Heart left ventricle (tissue), 16 donors: Measurements from ENCODE around the gene ZNF391. TPM values are rescaled to one million over a fixed set of nuclear protein-coding genes. Genes with fewer than 3 reads are reported as not detected.
"Not testable (repeated sequence)": the region's sequence is repeated elsewhere in the genome, so short reads cannot be mapped to it uniquely, and the experiment has no call there.

Source experiments
- ATAC-seq, 4 donors: fragments of 200-7000 bp; cut with Tn5 transposase; one replicate each; pipeline ENCODE4 v1.9.1; 2020 to 2022; ENCODE audit warnings: moderate library complexity in 4 of 4, mild to moderate bottlenecking in 3 of 4, moderate number of reproducible peaks in 1 of 4
- DNase-seq, 5 donors: peaks; one replicate each; pipeline ENCODE4 v3.0.0-alpha.2; 2020
- H3K27ac ChIP-seq, 12 donors: fragments of 200-600 bp; sonication (generic) in 4 of 12; one replicate each; pipeline versions ENCODE4 v1.5.0 to v1.8.0; 2016 to 2022; ENCODE audit warnings: mild to moderate bottlenecking in 2 of 12
- H3K27me3 ChIP-seq, 9 donors: fragments of 200-600 bp; sonication (generic) in 2 of 9; one replicate each; pipeline versions ENCODE4 v1.5.1 to v1.8.0; 2016 to 2022; ENCODE audit warnings: mild to moderate bottlenecking in 3 of 9
- H3K36me3 ChIP-seq, 9 donors: fragments of 200-600 bp; sonication (generic) in 2 of 9; one replicate each; pipeline versions ENCODE4 v1.5.0 to v1.8.0; 2018 to 2022; ENCODE audit warnings: mild to moderate bottlenecking in 2 of 9
- H3K4me1 ChIP-seq, 12 donors: fragments of 200-600 bp; sonication (generic) in 4 of 12; one replicate each; pipeline versions ENCODE4 v1.5.0 to v1.8.0; 2016 to 2022; ENCODE audit warnings: mild to moderate bottlenecking in 3 of 12
- H3K4me3 ChIP-seq, 12 donors: fragments of 200-600 bp; sonication (generic) in 4 of 12; one replicate each; pipeline versions ENCODE4 v1.5.0 to v1.8.0; 2017 to 2022; ENCODE audit warnings: mild to moderate bottlenecking in 9 of 12, moderate library complexity in 4 of 12
- H3K9me3 ChIP-seq, 12 donors: fragments of 200-600 bp; sonication (generic) in 4 of 12; one replicate each; pipeline versions ENCODE4 v1.5.0 to v1.8.0; 2016 to 2022; ENCODE audit warnings: mild to moderate bottlenecking in 1 of 12
- POLR2A ChIP-seq, 2 donors: fragments of 450-650 bp; IDR thresholded peaks; one replicate each; pipeline ENCODE4 v1.6.1; 2017; ENCODE audit warnings: antibody characterized with exemption in 2 of 2, mild to moderate bottlenecking in 2 of 2, moderate library complexity in 2 of 2
- WGBS, 4 donors: extraction: QIAGEN DNeasy Blood & Tissue Kit in 2 of 4; methylation state at CpG; one replicate each; pipeline versions ENCODE4 v1.1.5 to v1.1.7; 2013 to 2018; 5-methylcytosine and 5-hydroxymethylcytosine counted together
- intact Hi-C, 10 donors: fragments of 100-400 bp; cut with DNase I; formaldehyde crosslinking; loops; one replicate each; pipeline versions ENCODE4 v1.11.1 to v1.14.2; 2022
- polyA plus RNA-seq, 2 donors: library from polyadenylated mRNA; stranded (reverse); fragments of 200-250 nt; gene quantifications; one replicate each; pipeline ENCODE4 v1.2.3, GENCODE V29; 2013
- total RNA-seq, 9 donors: library from RNA; depleted of rRNA in 2 of 9; stranded (reverse); fragments of >200 nt in 2 of 9; fragmentation: NEBNext Ultra II Directional in 3 of 9; extraction: Animal tissue kit (Norgen Biotek cat#: 25700) in 3 of 9; gene quantifications; one replicate each; pipeline versions ENCODE4 v1.1.0 to v1.2.4, GENCODE V29; 2016 to 2023
- TF ChIP-seq, protein P1 (sequence below), 12 donors: fragments of 200-600 bp; sonication (generic) in 4 of 12; IDR thresholded peaks; one replicate each; pipeline versions ENCODE4 v1.5.0 to v1.8.0; 2018 to 2022; ENCODE audit warnings: antibody characterized with exemption in 12 of 12, mild to moderate bottlenecking in 5 of 12
- donor health status: ischemic (EF 13 %, LVEDD 7.1; RV severe dilation, severe dysfunction).
- donor health status: healthy with polysubstance abuse.
- donor health status: DM: no; HTN: yes; CAD: no.
- donor health status: DM: no; HTN: no; CAD: no.
- donor health status: ischemic (EF 25% LVEDD 6.9; RV normal size, moderate dysfunction).
- donor health status: ischemic (EF 25% LVEDD 5.7; RV mildly dilated, moderate dysfunction).
- donor health status: healthy.
- donor health status: DM: yes; HTN: yes; CAD: no.
- donor health status: ischemic (EF 35%, LVEDD 5.7; RV mildly dilated, moderate dysfunction).
- donor health status: nonischemic (EF 11% LVEDD 7.7; RV severe dilation, severe dysfunction).
- donor health status: DM: yes; HTN: yes; CAD: no.
- donor health status: PGD.
- donor health status: ischemic (EF 29% LVEDD 5.4; RV normal size, mild dysfunction).
- donor health status: nonischemic (EF 23%, LVEDD 6.1; RV moderate dilation, normal function).

Gene ZNF391
- total and polyA plus RNA-seq, 11 donors, result 0.26 to 1.5 (median 0.69) TPM

DNA sequence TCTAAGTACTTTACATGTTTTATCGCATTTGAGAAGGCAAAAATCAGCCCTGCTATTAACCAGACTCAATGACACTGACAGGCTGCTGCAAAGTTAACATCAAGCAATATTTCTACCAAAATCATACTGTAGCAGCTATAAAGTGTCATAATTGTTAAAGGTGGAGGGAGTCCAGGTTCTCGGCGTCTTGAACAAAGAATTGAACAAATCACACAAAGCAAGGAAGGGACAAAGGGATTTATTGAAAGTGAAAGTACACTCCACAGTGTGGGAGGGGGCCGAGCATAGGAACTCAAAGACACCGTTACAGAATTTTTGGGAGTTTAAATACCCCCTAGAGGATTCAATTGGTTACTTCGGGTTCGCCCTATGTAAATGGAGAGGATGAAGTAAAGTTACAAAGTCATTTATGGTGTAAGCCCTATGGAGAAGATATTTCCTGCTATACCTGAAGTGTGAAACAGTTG is 12.9 kb upstream of the ZNF391 start:
- Histone ChIP-seq H3K9me3 (no peaks in the 10 kb centered on the region), H3K27me3 (peaks cover 0 to 8% (median 0%) of the 10 kb centered on the region in 9 donors), H3K4me3 (peak overlapping the region in 10 of 12 donors; percentile 61 to 89 (median 70)), H3K4me1 (peaks cover 0 to 19% (median 5%) of the 10 kb centered on the region in 12 donors), H3K27ac (peak overlapping the region in 3 of 12 donors; percentile 44 to 65 (median 56)), H3K36me3 (no peaks in the 10 kb centered on the region)
- intact Hi-C loops, result loop anchor here in 1 of 10 donors (10.0 kb wide), 1 partner anchor 99 kb away; the partner anchor contains the start of gene ZNF184
- TF ChIP-seq, protein P1, sequence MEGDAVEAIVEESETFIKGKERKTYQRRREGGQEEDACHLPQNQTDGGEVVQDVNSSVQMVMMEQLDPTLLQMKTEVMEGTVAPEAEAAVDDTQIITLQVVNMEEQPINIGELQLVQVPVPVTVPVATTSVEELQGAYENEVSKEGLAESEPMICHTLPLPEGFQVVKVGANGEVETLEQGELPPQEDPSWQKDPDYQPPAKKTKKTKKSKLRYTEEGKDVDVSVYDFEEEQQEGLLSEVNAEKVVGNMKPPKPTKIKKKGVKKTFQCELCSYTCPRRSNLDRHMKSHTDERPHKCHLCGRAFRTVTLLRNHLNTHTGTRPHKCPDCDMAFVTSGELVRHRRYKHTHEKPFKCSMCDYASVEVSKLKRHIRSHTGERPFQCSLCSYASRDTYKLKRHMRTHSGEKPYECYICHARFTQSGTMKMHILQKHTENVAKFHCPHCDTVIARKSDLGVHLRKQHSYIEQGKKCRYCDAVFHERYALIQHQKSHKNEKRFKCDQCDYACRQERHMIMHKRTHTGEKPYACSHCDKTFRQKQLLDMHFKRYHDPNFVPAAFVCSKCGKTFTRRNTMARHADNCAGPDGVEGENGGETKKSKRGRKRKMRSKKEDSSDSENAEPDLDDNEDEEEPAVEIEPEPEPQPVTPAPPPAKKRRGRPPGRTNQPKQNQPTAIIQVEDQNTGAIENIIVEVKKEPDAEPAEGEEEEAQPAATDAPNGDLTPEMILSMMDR (IDR thresholded peaks at IDR 0.05), result no peak
- TF ChIP-seq POLR2A (IDR thresholded peaks at IDR 0.05), result no peak
- ATAC-seq (no peak), DNase-seq (no peak)
- 43 to 53% (median 48%) methylated on average over 7 of the region's 7 CpGs for WGBS, 4 donors

DNA sequence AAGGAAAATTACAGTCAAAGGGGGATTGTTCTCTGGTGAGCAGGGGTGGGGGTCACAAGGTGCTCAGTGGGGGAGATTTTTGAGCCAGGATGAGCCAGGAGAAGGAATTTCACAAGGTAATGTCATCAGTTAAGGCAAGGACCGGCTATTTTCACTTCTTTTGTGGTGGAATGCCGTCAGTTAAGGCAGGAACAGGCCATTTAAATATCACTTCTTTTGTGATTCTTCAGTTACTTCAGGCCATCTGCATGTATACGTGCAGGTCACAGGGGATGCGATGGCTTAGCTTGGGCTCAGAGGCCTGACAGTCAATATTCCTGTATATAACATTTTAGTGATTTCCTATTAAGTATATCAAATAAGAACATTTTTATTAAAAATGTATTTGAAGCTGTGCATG is 10.2 kb upstream of the ZNF391 start:
- not testable (repeated sequence) for H3K36me3 ChIP-seq, H3K27me3 ChIP-seq, ATAC-seq, H3K27ac ChIP-seq, H3K4me3 ChIP-seq, DNase-seq
- H3K4me1 ChIP-seq, result peaks cover 0 to 19% (median 5%) of the 10 kb centered on the region in 12 donors
- intact Hi-C loops, result loop anchor here in 1 of 10 donors (10.0 kb wide), 1 partner anchor 96 kb away; the partner anchor contains the start of gene ZNF184
- H3K9me3 ChIP-seq, result peaks cover 0 to 12% (median 0%) of the 10 kb centered on the region in 12 donors
- 49 to 62% (median 61%) methylated on average over 4 of the region's 4 CpGs for WGBS, 4 donors

DNA sequence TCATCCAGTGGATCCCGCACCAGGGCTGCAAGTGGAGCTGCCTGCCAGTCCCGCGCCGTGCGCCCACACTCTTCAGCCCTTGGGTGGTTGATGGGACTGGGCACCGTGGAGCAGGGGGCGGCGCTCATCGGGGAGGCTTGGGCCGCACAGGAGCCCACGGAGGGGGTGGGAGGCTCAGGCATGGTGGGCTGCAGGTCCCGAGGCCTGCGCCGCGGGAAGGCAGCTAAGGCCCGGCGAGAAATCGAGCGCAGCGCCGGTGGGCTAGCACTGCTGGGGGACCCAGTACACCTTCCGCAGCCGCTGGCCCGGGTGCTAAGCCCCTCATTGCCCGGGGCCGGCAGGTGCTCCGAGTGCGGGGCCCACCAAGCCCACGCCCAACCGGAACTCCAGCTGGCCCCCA is 7.6 kb upstream of the ZNF391 start:
- intact Hi-C loops, H3K4me1 ChIP-seq, H3K27ac ChIP-seq, H3K4me3 ChIP-seq, ATAC-seq, DNase-seq, H3K36me3 ChIP-seq, H3K27me3 ChIP-seq: not testable (repeated sequence)
- peaks cover 0 to 14% (median 0%) of the 10 kb centered on the region in 12 donors for H3K9me3 ChIP-seq
- WGBS, 4 donors, result 95 to 98% (median 97%) methylated on average over 9 to 30 of the region's 30 CpGs

DNA sequence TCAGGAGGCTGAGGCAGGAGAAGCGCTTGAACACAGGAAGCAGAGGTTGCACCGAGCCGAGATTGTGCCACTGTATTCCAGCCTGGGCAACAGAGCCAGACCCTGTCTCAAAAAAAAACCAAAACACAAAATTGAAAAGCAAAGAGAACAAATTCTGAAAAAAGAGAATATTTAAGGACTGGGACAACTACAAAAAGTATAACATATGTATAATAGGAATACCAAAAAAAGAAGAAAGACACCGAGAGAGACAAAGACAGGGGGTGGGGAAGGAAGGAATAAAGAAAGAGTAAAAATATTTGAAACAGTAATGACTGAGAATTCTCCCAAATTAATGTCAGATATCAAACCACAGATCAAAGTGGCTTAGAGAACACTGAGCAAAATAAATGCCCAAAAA is 5.5 kb upstream of the ZNF391 start:
- 67 to 80% (median 74%) methylated on average over 4 of the region's 4 CpGs for WGBS, 4 donors
- intact Hi-C loops, result no loop called here

DNA sequence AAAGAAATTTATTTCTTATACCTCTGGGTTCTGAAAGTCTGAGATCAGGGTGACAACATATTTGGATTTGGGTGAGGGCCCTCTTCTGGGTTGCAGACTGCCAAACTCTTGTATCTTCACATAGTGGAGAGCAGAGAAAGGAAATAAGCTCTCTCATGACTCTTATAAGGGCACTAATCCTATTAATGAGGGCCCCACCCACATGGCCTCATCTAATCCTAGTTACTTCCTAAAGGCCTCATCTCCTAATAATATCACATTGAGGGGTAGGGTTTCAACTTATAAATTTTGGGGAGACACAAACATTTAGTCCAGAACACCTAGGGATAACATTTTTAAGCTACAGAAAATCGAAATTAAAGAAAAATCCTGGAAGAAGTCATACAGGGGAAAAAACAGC is 5.1 kb upstream of the ZNF391 start:
- no peaks in the 10 kb centered on the region for H3K36me3 ChIP-seq
- H3K4me3 ChIP-seq, result no peak overlapping the region
- DNase-seq (no peak), ATAC-seq (no peak)
- no peak overlapping the region for H3K27ac ChIP-seq
- TF ChIP-seq POLR2A (IDR thresholded peaks at IDR 0.05), result no peak
- peaks cover 0 to 4% (median 0%) of the 10 kb centered on the region in 9 donors for H3K27me3 ChIP-seq
- intact Hi-C loops, result no loop called here
- 48 to 60% (median 58%) methylated on average over 1 of the region's 1 CpG for WGBS, 4 donors
- peaks cover 0 to 8% (median 5%) of the 10 kb centered on the region in 12 donors for H3K4me1 ChIP-seq
- H3K9me3 ChIP-seq, result peaks cover 0 to 14% (median 0%) of the 10 kb centered on the region in 12 donors

More for the DNA sequence above, 5.5 kb upstream of the ZNF391 start:
- TF ChIP-seq POLR2A (IDR thresholded peaks at IDR 0.05), result no peak
- TF ChIP-seq, protein P1 (IDR thresholded peaks at IDR 0.05), result no peak
- no peak for DNase-seq
- no peak overlapping the region for H3K27ac ChIP-seq
- H3K4me3 ChIP-seq, result no peak overlapping the region
- H3K27me3 ChIP-seq, result peaks cover 0 to 4% (median 0%) of the 10 kb centered on the region in 9 donors
- ATAC-seq, result no peak
- H3K4me1 ChIP-seq, result peaks cover 0 to 5% (median 3%) of the 10 kb centered on the region in 12 donors
- no peaks in the 10 kb centered on the region for H3K36me3 ChIP-seq
- peaks cover 0 to 14% (median 0%) of the 10 kb centered on the region in 12 donors for H3K9me3 ChIP-seq
